Epidermal melanocyte (primary cell): ENCODE data around the gene AGMO.

ENCODE experiments used
- DNase-seq: peaks from one replicate; pipeline ENCODE4 v3.0.0; 2011; ENCODE audit warnings: low spot score; ENCODE audit not compliant: insufficient read length

AGMO gene

DNA sequence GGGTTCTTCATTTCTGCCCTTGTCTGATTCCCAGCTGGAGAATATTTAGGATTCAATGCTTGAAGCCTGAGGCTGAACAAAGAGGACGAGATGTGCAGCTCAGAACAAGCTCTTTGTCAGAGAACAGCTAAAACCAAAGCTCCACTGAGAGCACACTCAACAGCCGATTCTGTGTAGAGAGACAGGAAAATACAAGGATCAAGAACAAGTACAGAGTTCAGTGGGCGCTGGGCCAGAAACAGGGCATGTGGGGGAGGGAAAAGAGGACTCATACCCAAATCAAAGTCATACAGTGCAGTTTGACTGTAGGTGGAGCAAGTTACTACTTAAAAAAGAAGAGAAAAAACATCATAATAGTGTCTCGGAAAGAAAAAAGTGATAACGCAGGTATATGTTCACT, at the start of gene AGMO:
TSS of gene AGMO (minus strand) at position 181 of the 400 bp plus-strand sequence.
- DNase-seq, result peak; percentile 27

DNA sequence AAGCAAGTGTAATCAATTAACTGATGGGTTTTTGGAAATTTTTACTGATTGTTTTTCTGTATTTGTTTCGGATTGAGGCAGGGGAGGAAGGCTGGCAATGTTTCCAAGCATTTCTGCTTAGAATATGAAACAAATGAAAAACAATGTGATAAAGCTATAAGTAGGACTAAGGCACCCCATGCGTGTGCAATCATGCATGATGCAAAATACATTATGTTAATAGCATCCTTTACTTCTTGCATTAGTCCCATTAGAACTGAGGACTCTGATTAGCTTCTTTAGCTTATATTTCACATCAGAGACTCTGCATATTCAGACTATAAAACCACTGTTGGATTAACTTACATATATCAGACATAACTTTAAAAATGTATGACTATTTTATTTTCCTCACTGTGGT, 48.7 kb upstream of the AGMO start:
- no peak for DNase-seq

DNA sequence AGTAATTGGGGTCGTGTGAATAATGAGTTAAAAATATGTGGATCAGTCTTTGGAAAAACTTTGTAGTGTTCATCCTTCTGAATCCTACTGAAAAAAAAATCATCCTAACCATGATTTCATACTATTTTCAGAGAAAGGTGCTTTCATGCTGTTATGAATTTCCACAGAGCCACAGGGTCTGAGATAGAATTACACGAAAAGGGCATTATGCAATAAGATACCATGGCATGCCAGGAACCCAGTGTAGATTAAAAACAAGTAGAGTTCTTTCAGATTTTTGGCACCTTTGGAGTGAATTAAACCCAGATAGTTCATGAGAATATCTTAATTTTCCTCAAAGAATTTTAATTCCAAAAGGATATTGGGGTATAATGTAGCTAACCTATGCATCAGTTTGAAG, 47.5 kb upstream of the AGMO start:
- DNase-seq, result no peak

DNA sequence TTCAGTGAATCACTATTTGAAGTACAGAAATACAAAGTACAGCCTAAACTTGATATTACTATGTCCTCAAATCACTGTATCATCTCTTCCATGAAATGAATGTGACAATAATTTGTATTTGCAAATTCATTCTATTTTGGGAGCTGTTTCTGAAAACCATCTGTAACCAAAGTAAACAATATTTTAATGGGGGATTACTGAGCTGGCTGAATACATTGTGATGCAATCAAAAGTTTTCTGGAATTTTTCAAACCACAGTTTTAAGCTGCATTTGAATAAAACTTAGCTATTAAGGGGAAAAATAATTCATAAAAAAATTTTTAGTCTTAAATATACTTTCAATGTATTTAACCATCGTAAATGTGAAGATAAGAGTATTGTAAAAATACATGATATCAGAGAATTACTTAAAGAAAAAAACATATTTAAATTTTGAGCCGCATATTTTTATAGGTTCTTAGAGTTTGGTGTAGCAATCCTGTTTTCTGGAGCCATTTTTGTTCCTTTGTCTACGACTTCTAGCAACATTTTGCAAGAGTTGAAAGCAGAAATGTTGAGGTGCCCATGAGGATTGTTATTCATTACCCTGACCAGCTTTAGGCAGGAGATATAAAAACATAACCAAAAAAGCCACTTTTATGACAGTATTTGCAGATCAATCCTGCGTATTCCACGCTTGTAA, 45.9 kb upstream of the AGMO start:
- no peak for DNase-seq

DNA sequence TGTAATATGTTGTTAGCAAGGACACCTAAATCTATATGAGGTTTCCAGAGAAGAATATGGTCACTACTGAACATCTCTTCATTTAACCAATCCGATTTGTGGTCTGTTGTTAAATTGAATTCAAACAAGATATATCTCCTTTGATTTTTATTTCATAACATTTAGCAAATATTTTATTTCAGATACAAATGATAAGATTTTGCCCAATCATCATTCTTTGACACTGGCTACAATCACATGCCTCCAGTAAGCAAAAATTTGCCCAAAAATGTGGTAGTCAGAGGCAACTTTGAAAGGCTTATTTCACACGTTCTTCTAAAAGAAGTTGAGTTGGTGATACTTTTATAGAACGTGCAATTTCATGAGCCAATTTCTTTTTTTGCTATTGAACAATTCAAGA, 44.7 kb upstream of the AGMO start:
- DNase-seq, result no peak

DNA sequence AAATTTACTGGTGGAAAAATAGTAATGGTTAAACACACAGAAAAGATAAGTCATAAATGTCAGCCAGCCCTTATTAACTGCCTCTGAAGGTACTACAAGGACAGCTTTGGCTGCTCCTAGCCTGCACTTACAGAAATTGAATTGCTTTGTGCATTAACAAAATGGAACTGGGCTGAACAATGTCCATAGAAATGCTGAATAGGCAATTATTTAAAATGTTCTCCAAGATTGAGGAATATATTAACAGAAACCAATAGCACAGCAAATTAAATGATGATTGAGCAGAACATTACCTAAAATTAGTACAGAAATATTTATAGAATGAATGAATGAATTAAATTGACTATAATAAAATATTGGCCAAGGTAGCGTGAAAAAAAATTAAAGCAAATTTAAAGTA, 42.4 kb upstream of the AGMO start:
- DNase-seq, result no peak

DNA sequence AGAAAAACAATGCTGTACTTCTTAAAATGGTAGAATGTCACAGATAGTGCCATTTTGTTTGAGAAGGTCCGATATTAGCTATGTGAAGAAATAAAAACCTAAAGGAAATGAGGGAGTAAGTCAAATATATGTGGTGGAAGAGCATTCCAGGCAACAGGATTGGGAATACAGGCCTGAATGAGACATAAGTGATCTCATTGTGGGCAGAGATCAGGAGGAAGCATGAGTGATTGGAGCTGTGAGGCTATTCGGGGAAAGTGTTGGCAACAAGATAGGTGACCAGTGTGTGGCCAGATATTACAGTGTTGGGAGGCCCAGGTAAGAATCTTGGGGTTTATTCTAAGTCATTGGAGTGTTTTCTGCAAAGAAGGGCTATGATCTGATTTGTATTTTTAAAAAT, 41.3 kb upstream of the AGMO start:
- no peak for DNase-seq

DNA sequence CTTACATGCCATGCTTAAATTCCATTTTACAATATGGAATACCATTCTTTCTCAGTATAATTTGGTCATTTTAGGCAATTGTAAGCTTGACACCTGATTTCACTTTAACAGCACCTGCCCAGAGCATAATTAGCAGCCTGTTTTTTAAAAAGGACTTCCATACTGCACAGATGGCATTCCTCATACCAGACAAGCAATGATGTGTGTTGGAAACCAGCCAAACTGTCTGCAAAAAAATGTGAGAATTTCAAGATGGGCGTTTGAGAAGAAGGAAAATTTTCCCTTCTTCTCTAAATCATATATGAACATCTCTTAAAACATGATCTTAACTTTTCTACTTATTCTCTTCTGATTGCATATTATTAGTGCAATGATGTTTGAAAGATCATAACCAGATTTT, 40.4 kb upstream of the AGMO start:
- no peak for DNase-seq

DNA sequence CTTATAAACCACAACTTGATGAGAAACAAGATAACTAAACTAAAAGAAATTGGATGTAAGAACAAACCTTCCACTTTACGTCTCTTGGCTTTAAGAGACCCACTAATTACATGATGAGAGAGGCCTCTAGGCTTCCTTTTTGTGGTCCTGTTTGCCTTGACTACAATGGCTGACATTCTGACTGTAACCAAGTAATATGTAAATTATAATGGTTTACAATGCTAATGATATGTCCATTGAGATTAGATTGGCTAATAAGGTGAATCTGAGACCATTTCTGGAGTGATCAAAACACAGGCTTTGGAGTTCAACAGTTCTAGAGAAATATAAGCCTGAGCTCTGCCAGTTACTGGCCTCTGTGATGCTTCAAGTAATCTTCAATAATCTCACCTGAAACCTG, 39.4 kb upstream of the AGMO start:
- DNase-seq, result no peak

DNA sequence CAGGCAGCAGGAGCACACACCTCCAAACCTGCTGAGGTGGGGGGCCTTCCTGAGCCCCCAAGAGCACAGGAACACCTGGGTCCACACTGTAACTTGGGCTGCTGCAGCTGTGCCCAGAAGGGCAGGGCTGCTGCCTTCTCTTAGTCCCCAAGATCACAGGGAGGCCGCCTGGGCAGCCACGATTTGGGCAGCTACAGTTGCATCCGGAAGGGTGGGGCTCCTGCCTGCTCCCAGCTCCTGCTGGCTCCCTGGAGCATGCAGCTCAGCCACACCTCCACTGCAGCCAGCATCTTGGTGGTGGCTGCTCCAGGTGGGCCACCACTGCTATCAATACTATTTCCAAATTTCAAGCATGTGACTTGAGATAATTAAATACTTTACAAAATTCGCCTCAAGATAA, 38.5 kb upstream of the AGMO start:
- DNase-seq, result no peak

DNA sequence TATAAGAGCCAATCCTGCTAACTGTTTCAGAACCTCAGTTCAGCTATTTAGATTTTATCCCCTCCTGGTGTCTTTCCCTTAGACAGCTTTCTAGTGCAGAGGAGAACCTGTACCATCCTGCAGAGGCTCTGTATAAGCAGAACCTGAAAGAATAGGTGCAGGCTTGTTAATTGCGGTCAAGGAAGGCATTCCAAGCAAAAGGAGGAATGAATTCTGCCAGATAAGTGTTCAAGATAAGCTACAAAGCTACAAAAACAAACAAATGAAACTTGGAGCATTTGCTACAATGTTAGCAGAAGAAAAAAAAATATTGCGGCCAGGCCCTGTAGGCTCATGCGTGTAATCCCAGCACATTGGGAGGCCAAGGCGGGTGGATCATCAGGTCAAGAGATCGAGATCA, 32.6 kb upstream of the AGMO start:
- DNase-seq, result no peak

DNA sequence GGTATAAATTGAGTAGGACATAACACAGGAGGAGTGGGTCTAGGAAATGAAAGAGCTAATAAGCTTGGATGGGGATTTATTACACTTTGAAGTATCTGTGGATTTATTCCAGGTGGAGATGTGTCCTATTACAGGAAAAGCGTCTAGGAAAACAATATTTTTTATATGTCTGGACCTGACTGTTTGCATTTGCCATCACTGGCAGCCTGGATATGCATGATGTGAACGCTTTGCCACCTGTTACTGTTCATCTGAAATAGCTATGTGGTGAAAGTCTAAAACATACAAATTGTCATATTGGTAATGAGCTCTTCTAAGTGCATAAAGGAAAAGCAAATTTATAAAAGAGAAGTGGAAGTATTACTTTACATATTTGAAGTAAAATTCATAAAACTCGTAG, 31.6 kb upstream of the AGMO start:
- DNase-seq, result no peak

DNA sequence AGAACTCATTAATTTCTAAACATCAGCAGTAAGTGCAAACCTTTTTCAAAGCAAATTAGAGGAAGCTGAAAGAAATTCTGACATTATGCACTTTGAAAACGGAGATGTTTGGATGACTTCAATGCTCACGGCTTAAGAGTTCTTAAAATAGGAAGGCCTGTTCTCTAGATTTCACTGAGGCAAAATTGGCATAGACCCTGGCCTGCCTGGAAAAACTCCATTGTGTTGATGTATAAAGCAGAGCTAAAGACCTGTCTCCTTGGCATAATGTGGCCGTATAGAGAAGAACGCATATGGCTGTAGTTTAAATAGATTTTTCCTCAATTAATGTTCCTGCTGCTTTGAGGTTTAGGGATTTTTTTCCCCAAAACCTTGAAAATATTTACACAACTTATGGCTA, 24.5 kb upstream of the AGMO start:
- no peak for DNase-seq

DNA sequence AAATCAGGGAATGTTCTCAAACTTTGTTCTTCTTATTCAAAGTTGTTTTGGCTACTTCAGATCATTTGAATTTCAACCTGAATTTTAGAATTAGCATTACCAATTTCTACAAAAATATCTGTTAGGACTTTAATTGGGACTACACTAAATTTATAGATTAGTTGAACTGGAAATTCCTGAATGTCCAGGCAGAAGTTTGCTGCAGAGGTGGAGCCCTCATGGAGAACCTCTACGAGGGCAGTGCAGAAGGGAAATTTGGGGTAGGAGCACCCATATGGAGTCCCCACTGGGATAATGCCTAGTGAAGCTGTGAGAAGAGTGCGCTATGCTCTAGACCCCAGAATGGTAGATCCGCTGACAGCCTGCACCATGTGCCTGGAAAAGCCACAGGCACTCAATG, 22.8 kb upstream of the AGMO start:
- DNase-seq, result no peak

DNA sequence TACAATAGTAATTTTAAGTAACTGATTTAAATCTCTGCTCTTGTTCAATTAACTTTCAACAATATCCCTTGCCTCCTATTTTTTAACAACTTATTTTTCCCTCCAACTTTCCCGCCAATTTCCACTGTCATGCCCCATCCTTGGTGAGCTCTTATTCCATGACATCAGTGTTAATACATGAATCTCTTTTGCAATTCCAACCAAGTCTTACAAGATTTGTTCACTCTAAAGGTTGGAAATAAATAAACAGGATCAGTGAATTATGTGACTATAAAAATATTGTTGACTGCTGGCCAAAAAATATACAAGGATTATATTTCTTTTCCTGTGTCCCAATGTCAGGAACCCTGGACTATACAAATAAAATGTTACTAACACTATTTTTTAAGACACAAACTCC, 21.0 kb upstream of the AGMO start:
- DNase-seq, result no peak

DNA sequence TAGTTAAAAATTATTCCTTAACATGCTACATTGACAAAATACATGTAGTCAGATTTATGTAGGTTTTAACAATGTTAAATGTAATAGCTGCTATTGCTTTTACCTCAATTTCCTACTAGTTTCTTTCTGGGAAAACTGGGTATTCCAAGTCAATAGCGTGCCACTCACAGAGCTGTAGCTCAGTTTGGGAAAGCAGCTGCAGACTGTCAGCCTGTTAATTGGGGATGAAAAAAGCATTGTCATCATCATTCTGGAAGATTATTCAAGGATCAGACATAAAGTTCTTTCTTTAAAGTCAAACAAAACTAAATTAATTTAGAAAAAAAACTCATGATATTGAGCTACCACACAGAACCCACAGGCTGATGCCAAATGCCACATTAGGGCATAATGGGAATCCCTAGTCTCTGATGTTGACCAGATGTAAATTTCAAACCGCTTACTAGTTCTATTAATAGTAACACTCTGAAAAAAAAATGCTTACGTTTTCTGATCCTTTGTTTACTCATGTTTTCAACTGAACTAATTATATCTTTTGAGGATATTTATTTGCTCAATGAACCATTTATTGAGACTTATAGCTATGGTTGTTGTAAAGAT, 19.6 kb upstream of the AGMO start:
- peak; percentile 19 for DNase-seq

DNA sequence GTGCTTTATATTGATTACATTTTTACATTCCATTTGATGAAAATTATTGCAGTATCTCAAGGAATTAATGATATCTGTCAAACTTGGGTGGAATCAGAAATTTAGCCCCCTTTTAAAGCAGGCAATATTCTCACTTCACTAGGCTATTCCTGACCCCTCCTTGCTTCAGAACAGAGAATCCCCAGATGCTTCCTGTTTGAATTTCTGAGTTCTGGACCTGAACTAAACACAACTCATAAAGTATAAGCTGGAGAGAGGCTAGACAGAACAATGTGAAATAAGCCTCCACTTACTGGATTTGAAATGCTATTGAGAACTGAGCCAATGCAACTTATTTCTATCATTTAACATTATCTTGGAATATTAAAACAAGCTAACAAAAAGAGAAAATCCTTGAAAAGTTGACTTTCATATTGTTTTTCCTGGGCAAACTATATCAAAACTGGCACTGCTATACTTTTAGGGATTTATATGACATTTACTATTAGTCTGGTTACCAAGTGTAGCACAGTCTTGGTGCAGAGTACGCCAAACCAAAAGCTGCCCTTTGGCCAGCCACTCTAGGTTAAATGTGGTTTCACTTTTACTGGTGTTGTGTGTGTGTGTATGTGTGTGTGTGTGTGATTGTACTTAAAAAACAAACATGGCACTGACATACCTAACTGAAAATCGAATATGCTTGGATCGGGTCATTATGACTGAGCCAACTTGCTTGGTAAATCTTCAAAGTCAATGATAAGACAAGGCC, 19.0 kb upstream of the AGMO start:
- DNase-seq, result no peak

DNA sequence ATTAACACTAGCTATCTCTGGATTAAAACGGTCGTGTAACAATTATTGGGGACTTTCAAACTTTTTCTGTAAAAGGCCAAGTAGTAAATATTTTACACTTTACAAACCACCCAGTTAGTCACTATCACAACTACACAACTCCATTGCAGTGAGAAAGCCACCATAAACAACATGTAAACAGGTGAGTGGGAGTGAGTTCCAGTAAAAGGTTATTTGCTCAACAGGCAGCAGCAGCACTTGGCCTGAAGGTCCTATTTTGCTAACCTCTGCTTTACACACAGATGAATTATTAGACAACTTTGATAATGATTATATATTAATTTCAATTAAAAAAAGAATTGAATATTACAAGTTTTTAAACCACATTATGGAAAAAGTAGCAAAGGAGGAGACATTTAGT, 15.8 kb upstream of the AGMO start:
- DNase-seq, result no peak

DNA sequence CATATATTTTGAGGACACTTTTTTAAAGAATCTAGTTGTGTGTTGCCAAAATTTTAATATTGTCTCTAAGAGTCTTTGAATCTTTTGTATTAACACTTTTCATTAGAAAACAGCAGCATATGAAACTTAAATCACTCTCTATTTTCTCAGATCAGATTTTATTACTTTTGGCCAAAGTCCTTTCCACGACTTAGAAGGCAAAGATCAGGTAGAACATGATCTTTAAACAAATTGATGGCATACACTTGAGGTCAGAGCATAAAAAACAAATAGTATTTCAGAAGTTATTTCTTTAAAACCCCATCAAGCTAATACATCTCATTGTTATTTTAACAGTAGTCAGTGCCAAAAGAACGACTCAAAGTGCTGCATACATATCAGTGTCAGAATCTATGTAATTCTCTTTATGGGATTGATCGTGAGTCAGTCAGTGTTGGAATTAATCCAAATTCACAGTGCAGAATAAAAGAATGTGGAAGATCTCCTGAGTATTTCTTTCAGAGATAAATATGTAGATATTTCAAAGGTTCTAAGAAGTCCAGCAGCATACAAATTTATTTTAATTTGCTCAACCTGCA, 9.6 kb upstream of the AGMO start:
- no peak for DNase-seq

DNA sequence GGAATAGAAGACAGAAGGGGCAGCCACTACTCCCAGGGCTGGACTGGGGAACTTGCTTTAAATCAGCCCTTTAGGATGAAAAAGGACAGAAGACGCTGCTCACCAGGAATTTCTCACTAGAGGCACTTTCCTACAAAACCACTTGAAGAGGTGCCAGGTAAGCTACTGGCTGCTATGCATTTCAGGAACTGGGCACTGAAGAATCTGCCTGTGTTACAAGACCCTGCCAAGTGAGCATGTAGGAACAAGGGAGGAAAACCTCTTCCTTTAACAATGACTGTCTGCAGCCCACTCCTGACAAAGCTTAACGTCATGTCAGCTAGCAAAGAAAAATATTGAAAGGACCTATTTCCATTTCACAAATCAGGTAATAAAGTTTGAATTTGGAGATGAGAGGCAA, 5.8 kb upstream of the AGMO start:
- DNase-seq, result no peak

DNA sequence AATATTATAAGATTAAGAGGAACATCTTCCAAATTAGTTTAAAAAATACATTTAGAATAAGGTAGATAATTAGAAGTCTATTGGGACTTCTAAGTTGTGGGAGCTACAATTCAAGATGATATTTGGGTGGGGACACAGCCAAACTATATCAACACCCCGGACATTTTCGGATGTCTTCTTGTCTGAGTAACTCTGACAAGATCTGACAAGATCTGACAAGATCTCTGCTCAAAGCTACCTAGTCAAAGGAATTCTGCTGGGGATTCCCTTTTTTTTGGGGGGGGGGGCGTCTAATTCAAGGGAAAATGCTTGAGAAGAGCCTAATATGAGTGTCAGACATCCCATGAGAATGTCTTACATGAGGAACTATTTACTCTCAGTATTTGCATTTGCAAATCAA, 5.2 kb upstream of the AGMO start:
- DNase-seq, result no peak

DNA sequence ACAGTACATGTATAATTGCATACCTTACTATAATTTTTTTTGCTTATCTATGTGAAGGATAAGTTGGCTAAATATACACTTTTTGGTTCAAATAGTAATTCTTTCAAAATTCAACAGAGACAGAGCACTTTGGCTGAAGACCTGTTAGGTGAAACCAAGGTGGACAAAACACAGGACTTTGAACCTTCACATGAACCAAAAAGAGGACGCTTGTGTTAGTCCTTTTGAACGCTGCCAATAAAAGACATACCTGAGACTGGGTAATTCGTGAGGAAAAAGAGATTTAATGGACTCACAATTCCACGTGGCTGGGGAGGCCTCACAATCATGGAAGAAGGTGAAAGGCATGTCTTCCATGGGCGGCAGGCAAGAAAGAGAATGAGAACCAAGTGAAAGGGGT, 4.7 kb upstream of the AGMO start:
- DNase-seq, result no peak

DNA sequence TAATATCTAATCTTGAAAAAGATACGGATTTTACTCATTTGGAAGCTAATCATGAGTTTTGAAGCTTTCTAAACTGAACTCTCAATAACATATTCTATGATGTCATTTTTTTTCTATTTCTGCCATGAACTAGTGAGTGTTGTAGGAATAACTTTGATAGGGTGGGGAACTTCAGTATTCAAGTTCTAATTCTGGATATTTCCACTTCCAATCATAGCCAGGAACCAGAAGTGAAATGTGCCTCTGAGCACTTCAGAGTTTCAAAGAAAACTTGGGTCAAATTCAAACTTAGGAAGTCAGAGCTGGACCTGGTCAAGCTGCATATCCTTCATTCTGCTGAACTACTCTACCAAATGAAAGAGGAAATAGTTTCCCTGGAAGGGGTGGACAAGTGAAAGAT, 847 bp downstream of the AGMO start:
- DNase-seq, result no peak
